DMS114 treated with DMSO at 0.1 percent for 48 hours (cell line): ENCODE results near the gene DYRK4.

Source experiments
- DNase-seq: peaks from one replicate; lab custom pipeline; 2025; ENCODE audit not compliant: unreplicated experiment; lab: John Stamatoyannopoulos, UW

Gene DYRK4

DNA sequence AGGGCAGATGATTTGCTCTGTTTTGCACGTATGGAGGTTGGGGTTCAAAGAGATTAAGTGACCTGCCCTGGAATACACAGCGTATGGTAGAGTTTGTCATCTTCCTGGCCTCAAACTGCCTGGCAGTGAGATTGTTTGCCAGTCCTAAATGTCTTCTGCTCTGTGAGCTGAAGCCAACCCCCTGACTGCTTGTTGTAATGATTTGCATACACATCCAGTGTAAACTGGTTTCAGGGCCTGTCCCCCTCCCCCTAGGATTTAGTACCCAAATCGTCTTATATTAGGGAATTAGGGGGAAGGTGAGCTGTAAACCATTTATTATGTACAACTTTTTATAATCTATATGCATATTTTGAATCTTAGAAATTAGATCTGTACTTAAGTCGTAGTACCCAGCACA lies 48.5 kb downstream of the DYRK4 start:
- DNase-seq = no peak

DNA sequence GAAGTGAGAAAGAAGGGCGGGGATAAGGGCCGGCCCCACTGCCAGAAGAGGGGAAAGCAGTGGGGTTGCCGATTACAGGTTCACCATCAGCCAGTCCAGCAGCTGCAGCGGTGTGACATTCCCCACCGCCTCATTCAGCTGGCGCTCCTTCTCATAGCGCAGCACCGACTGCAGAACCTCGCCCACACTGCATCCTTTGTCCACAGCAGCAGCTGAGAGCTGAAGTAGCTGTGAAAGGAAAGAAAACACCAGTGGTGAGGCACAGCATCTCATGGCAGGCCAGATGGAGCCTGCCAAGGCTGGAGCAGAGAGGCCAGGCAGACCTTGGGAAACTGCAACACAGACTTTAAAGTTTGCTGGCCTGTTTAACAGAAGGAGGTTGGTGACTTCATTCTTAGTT lies 53.7 kb downstream of the DYRK4 start:
- DNase-seq = no peak

DNA sequence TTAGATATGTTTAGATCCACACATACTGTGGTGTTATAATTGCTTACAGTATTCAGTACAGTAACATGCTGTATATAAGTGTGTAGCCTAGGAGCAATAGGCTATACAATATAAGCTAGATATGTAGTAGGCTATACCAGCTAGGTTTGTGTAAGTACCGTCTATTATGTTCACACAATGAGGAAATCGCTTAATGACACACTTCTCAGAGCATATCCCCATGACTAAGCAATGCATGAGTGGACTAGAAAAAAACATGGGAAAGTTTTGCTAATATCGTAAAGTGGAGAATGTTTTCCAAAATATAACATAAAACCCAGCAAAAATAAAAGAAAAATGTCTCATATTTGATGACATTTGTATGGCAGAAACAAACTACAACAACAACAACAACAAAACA lies 59.5 kb downstream of the DYRK4 start:
- no peak for DNase-seq

DNA sequence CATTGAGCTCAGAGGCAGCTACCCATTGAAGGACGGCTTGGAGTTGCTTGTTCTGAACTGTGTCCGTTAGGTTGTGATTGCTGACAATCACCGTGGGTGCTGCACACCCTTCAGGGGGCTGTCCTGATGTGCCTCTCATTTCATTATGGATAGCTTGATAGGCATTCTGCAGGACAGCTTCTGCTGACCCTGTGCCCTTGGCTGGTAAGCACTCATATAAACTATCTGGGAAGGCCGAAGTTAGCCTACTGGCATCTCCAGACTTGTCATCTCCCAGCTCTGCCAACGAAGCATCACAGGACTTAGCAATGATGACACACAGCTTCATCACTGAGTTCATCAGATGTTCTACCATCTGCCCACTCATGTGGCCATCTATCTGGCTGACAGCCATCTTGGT lies 64.5 kb downstream of the DYRK4 start:
- no peak for DNase-seq

DNA sequence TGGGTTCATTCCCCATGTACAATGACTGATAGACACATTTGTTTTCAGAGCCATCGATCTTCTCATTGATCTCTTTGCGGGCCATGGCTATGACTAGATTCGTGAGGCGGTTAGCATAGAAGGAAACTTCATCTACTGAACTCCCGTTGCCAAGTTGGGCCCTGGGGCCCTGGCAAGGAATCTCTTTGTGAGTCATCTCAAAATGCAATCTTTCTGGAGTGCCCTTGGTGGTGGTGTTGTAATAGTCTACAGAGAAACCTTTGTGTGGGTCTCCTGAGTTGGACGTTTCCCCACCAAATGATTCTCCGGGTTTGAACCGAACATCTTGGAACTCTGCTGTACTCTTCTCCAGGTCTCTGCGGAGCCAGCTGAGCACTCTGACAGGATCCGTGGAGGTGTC lies 66.4 kb downstream of the DYRK4 start:
- no peak for DNase-seq

DNA sequence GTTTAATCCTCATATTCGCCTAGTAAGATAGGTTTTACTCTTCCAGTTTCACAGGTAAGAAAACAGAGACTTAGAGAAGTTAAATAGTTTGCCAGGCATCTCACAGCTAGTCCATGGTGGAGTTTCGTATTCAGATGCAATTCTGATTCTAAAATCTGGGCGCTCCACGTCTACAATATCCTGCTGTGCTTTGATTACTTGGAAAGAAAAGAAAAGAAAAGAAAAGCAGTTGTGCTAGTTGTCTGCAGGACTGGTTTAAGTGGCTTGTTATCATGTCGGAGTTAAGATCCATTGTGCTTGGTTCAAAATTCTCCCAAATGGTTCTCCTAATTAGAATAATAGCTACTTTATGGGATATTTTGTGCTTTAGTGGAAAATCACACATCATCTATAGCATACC lies 68.3 kb downstream of the DYRK4 start:
- no peak for DNase-seq

DNA sequence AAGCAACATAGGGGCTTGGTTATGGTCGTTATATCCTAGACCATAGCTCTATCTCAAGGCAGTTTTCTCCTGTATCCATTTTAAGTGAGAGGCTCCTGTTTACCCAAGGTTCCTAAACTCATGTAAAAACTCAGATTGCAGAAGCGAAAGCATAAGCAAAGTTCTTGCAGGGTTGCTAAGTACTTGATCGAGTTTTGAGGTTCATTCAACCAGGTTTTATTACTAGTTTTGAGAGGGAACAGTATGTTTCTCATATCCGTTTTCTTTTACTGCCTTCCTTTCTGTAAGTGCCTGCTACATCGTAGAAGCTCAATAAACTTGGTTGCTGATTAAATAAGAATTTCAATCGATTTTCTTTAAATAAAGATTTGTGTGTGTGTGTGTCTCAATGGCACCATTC lies 81.7 kb downstream of the DYRK4 start:
- no peak for DNase-seq

DNA sequence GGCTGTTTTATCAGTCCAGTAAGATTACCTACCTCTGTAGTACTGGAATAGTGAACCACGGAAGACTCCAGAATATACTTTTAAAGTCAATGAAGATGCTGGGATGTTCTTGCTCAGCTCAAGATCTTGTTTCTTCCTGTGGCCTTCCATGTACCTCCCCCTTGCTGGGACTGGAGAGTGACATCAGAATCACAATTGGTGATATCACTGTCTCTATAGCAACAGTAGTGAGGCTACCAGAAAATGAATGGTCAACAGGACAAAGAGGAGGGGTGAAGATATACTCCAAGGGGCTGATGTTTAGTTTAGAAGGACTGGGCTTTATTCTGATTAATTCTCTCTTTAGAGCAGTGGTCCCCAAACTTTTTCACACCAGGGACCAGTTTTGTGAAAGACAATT lies 83.0 kb downstream of the DYRK4 start:
- no peak for DNase-seq

DNA sequence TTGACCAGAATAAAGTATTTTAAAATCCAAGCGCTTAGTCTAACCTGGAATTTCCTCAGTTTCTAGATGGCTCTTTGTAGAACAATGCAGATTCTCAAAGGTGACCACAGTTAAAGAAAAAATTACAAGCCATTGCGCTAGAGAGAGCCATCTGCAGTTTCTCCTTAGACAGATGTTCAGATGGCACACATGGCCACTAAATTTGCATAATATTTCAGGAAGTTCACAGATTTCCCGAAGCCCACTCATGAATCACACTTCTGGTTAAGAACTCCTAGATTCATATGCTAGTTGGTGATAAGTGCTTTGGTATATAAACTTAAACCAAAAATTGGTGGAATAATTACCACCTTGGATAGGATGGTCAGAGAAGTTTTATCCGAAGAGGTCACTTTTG lies 86.1 kb downstream of the DYRK4 start:
- DNase-seq = no peak

DNA sequence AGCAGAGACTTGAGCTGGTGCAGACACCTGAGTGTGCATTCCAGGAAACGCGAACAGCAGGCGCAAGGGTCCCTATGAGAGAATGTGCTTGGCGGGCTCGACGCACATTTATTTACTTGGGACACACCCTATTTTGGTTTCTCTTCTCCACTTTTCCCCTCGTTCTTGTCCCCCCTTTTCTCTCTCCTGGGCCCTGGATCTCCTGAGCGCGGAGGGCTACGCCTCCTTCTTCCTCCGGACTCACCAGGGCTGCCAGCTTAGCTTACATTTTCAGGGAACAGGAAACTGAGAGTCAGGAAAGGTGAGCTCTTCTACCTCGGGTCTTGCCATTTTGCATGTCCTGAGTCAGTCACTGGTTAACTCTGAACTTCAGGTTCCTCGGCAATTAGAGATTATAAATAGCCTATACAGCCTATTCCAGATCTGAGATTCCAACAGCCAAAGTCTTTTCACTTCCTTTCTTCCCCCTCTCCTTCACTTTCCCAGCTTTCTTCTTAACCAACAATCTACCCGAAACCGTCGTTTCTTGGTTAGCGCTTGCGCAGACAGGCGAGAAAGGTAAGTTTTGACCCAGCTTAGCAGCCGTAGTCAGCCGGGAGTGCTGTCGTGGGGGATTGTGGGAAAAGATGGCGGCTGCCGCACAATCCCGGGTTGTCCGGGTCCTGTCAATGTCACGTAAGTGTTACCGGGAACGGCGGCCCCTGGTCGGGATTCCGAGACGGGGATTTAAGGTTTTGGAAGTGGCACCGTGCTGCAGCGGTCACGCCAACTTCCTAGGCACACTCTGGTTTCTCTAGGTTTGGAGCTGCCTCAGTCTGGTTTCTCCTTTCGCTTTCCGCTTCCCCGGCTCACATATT lies 86.7 kb downstream of the DYRK4 start, which contains the start of the genes AKAP3 and NDUFA9:
AKAP3 (minus strand) TSS at position 551 of the 857 bp plus-strand sequence. CDS start 10,855 bp downstream, outside the sequence.
NDUFA9 (plus strand) TSS at position 614 of the 857 bp plus-strand sequence; CDS start at position 627, 13 bp downstream.
- peak; percentile 82 for DNase-seq

DNA sequence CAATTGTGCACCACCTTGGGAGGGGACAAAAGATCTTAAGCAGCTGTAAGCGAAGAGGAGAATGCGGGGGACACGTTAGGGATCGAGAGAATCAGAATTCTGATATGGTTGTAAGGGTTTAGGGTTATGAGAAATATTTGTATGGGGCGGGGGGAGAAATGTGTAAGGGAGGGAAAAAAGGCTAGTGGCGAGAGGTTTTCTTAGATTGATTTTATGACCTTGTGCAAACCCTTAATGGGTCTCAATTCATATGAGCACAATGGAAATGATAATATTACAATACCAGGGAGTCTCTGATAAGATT lies 87.3 kb downstream of the DYRK4 start:
- DNase-seq = no peak

DNA sequence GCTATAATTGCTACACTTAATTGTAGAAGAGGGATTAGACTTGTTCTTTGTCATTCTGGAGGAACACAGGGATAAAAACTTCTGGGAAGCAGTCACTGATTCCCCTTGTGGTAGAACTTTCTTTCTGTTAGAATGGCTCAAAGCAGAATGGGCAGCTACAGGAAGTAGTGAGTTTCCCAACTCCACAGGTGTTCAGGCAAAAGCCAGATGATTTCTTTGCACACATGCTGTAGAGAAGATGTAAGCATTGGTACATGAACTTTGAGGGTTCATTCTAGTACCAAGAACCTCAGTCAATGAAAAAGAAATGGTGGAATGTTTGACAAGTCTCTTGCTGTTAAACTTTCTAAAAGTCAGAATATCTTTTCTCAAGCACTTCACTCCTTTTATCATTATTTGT lies 91.2 kb downstream of the DYRK4 start:
- no peak for DNase-seq

DNA sequence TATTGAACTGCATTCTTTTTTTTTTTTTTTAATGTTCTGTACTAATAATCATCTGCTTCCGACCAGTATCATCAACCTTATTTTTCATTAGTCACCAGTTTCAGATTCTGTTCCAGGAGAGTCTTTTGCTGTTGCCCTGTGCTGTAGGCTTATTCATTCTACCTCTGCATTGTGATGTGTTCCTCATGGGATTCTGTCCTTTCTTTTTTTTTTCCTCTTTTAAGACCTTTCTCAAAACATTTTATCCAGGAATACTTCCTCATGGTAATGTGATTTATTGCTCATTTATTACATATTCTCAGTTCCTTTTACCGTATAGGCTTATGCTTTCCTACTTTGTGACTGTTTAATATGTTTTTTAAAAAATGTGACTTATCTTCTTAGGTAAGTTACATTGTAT lies 91.7 kb downstream of the DYRK4 start:
- DNase-seq = no peak
